ENCODE data around the gene KRT72.

The KRT72 gene

GRCh38 chr12:52575256-52575655, 26.0 kb downstream of the KRT72 start:
- DNase-seq: no peak

- DNase-seq: no peak
Observed at GRCh38 chr12:52573743-52574142, 27.5 kb downstream of the KRT72 start, which contains the start of gene KRT74. KRT74 (minus strand) TSS chr12:52573843; CDS start chr12:52573777, 66 bp downstream.

GRCh38 chr12:52573306-52573705, 28.0 kb downstream of the KRT72 start:
- DNase-seq: no peak

GRCh38 chr12:52570511-52570910, 30.8 kb downstream of the KRT72 start:
- DNase-seq: no peak

GRCh38 chr12:52568111-52568510, 33.2 kb downstream of the KRT72 start:
- DNase-seq: no peak

- no peak for DNase-seq
Observed at GRCh38 chr12:52566847-52567291, 34.4 kb downstream of the KRT72 start.

GRCh38 chr12:52564582-52564981, 36.7 kb downstream of the KRT72 start:
- no peak for DNase-seq

- no peak for DNase-seq
Observed at GRCh38 chr12:52561880-52562449, 39.3 kb downstream of the KRT72 start.

- DNase-seq: no peak
Observed at GRCh38 chr12:52559979-52560378, 41.3 kb downstream of the KRT72 start.

- DNase-seq: no peak
Observed at GRCh38 chr12:52558781-52559445, 42.4 kb downstream of the KRT72 start.

GRCh38 chr12:52557476-52557875, 43.8 kb downstream of the KRT72 start:
- DNase-seq: no peak

GRCh38 chr12:52555577-52555976, 45.7 kb downstream of the KRT72 start:
- DNase-seq: no peak

- DNase-seq: no peak
Observed at GRCh38 chr12:52552681-52553195, 48.5 kb downstream of the KRT72 start, which contains the start of gene KRT71. KRT71 (minus strand) TSS chr12:52553145; CDS start chr12:52553077, 68 bp downstream.

GRCh38 chr12:52552055-52552454, 49.2 kb downstream of the KRT72 start:
- no peak for DNase-seq

GRCh38 chr12:52551216-52551865, 49.9 kb downstream of the KRT72 start:
- DNase-seq: no peak

GRCh38 chr12:52546126-52546525, 55.1 kb downstream of the KRT72 start:
- no peak for DNase-seq

- DNase-seq: no peak
Observed at GRCh38 chr12:52543985-52544883, 57.0 kb downstream of the KRT72 start.

- no peak for DNase-seq
Observed at GRCh38 chr12:52542785-52543318, 58.4 kb downstream of the KRT72 start.

GRCh38 chr12:52542157-52542556, 59.1 kb downstream of the KRT72 start:
- DNase-seq: no peak

- DNase-seq: no peak
Observed at GRCh38 chr12:52541709-52542108, 59.6 kb downstream of the KRT72 start.

GRCh38 chr12:52540531-52540930, 60.7 kb downstream of the KRT72 start:
- DNase-seq: no peak

- DNase-seq: no peak
Observed at GRCh38 chr12:52539821-52540173, 61.5 kb downstream of the KRT72 start.
